MCF 10A (cell line): ENCODE measurements around the gene TDRD12. TPM values are rescaled to one million over a fixed set of nuclear protein-coding genes. Genes with fewer than 3 reads are reported as not detected.

Experiments
- BruUV-seq: library from RNA; stranded (reverse); fragments of 400-500 nt; replicated peaks from 2 replicates; lab custom pipeline; 2021; lab: Mats Ljungman, UMichigan
- CTCF ChIA-PET: fragments of 300-600 bp; sonication (Branson Sonifier 250); formaldehyde crosslinking; extraction: SDS; loops from one replicate; lab custom pipeline; 2021; ENCODE audit warnings: antibody characterized with exemption, inconsistent platforms; lab: Yijun Ruan, JAX
- POLR2A ChIA-PET: fragments of 300-600, 350-650 bp; sonication (Branson Sonifier 250); formaldehyde crosslinking; extraction: SDS; loops from one replicate; lab custom pipeline; 2020; ENCODE audit warnings: antibody characterized with exemption, inconsistent platforms; lab: Yijun Ruan, JAX
- DNase-seq: peaks from one replicate; pipeline ENCODE4 v3.0.0-alpha.2; 2018; ENCODE audit not compliant: unreplicated experiment
- H3K27ac Mint-ChIP-seq: one replicate; pipeline ENCODE4 v1.8.0; 2022; ENCODE audit warnings: mild to moderate bottlenecking, low read depth, mixed read lengths; ENCODE audit not compliant: unreplicated experiment
- H3K27me3 Mint-ChIP-seq: one replicate; pipeline ENCODE4 v1.8.0; 2022; ENCODE audit warnings: mixed read lengths; ENCODE audit not compliant: insufficient read depth, unreplicated experiment
- H3K36me3 Mint-ChIP-seq: one replicate; pipeline ENCODE4 v1.8.0; 2022; ENCODE audit warnings: mild to moderate bottlenecking, moderate library complexity, mixed read lengths; ENCODE audit not compliant: insufficient read depth, unreplicated experiment
- H3K4me1 Mint-ChIP-seq: one replicate; pipeline ENCODE4 v1.8.0; 2022; ENCODE audit warnings: mixed read lengths; ENCODE audit not compliant: insufficient read depth, unreplicated experiment
- H3K4me3 Mint-ChIP-seq: one replicate; pipeline ENCODE4 v1.8.0; 2022; ENCODE audit warnings: mild to moderate bottlenecking, moderate library complexity, mixed read lengths; ENCODE audit not compliant: unreplicated experiment
- H3K9me3 Mint-ChIP-seq: one replicate; pipeline ENCODE4 v1.8.0; 2022; ENCODE audit warnings: mixed read lengths; ENCODE audit not compliant: unreplicated experiment
- intact Hi-C: fragments of 100-400 bp; cut with micrococcal nuclease; formaldehyde crosslinking; loops from 2 replicates; pipeline ENCODE4 v1.14.1; 2022
- total RNA-seq: library from RNA; stranded (reverse); gene quantifications from 2 replicates; pipeline ENCODE4 v1.2.3, GENCODE V29; 2022
- TF ChIP-seq, protein P1 (sequence below): fragments of 200-600 bp; IDR thresholded peaks from one replicate; pipeline ENCODE4 v1.8.0; 2022; ENCODE audit warnings: antibody characterized with exemption, mild to moderate bottlenecking; ENCODE audit not compliant: unreplicated experiment

The TDRD12 gene
- total RNA-seq, 1 experiment from 2014 or later, result 0.14 TPM

GRCh38 chr19:32874605-32875004, 155.0 kb downstream of the TDRD12 start:
- CTCF ChIA-PET, result no interaction called here
- BruUV-seq, result no TSS peak
- POLR2A ChIA-PET, result no interaction called here
- intact Hi-C loops, result no loop called here
- no peaks in the 10 kb centered on the region for H3K27me3 Mint-ChIP-seq
- H3K27ac Mint-ChIP-seq, result no peak overlapping the region
- no peaks in the 10 kb centered on the region for H3K36me3 Mint-ChIP-seq
- DNase-seq, result no peak
- TF ChIP-seq, protein P1, sequence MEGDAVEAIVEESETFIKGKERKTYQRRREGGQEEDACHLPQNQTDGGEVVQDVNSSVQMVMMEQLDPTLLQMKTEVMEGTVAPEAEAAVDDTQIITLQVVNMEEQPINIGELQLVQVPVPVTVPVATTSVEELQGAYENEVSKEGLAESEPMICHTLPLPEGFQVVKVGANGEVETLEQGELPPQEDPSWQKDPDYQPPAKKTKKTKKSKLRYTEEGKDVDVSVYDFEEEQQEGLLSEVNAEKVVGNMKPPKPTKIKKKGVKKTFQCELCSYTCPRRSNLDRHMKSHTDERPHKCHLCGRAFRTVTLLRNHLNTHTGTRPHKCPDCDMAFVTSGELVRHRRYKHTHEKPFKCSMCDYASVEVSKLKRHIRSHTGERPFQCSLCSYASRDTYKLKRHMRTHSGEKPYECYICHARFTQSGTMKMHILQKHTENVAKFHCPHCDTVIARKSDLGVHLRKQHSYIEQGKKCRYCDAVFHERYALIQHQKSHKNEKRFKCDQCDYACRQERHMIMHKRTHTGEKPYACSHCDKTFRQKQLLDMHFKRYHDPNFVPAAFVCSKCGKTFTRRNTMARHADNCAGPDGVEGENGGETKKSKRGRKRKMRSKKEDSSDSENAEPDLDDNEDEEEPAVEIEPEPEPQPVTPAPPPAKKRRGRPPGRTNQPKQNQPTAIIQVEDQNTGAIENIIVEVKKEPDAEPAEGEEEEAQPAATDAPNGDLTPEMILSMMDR, result no peak
- no peak overlapping the region for H3K4me3 Mint-ChIP-seq
- H3K9me3 Mint-ChIP-seq, result no peaks in the 10 kb centered on the region
- no peaks in the 10 kb centered on the region for H3K4me1 Mint-ChIP-seq

- BruUV-seq, result no TSS peak
- CTCF ChIA-PET, result interaction anchor here (0.7 to 0.9 kb wide), 2 partner anchors 20 to 291 kb away, joined by 3 read pairs; no protein-coding TSS in a partner anchor
Observed at GRCh38 chr19:32875428-32875827, 155.9 kb downstream of the TDRD12 start.

DNA sequence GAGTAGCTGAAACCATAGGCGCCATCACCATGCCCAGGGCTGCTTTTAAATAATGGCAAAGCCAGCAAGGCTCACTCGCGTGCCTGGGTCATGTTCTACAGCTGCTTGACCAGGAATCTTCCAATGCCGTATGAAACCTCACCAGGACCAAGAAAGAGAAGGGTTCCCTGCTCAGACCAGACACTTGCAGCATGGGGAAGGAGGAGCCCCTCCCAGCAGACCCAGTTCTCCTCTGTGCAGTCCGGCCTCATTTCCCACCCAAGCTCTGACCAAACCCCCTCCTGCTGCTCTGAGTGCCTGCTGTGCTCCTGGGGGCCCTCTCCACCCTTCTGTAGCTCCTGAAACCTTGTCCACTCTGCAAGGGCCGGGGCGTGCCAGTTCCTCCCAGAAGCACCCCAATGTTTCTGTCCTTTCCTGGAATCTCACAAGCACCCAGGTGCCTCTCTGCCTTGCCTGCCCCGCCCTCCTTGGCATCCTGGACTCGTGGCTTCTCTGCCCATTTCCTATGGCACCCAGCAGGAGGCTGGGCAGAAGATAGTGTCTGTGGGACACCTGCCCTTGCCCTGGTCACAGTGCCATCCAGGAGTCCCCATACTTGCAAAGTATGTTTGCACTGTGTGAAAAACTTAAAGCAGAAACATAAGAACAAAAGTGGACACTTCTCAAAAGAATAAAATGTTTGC, 156.8 kb downstream of the TDRD12 start:
- Mint-ChIP-seq H3K36me3 (no peaks in the 10 kb centered on the region), H3K27ac (no peak overlapping the region), H3K4me3 (no peak overlapping the region), H3K27me3 (no peaks in the 10 kb centered on the region), H3K9me3 (no peaks in the 10 kb centered on the region), H3K4me1 (no peaks in the 10 kb centered on the region)
- ChIA-PET POLR2A (no interaction called here), CTCF (interaction anchor here (0.9 kb wide), 1 partner anchor 21 kb away, joined by 3 read pairs; no protein-coding TSS in a partner anchor)
- DNase-seq, result no peak
- no TSS peak for BruUV-seq
- TF ChIP-seq, protein P1, result no peak
- intact Hi-C loops, result no loop called here

More at GRCh38 chr19:32875428-32875827, 155.9 kb downstream of the TDRD12 start:
- H3K4me1 Mint-ChIP-seq, result no peaks in the 10 kb centered on the region
- no peaks in the 10 kb centered on the region for H3K9me3 Mint-ChIP-seq
- H3K4me3 Mint-ChIP-seq, result no peak overlapping the region
- TF ChIP-seq, protein P1, result no peak
- H3K27me3 Mint-ChIP-seq, result no peaks in the 10 kb centered on the region
- POLR2A ChIA-PET, result no interaction called here
- intact Hi-C loops, result no loop called here
- no peak overlapping the region for H3K27ac Mint-ChIP-seq
- H3K36me3 Mint-ChIP-seq, result no peaks in the 10 kb centered on the region
- DNase-seq, result no peak

GRCh38 chr19:32876919-32877285, 157.3 kb downstream of the TDRD12 start:
- DNase-seq, result no peak
- TF ChIP-seq, protein P1, result no peak
- intact Hi-C loops, result no loop called here

More at GRCh38 chr19:32876919-32877285, 157.3 kb downstream of the TDRD12 start:
- Mint-ChIP-seq H3K4me3 (no peak overlapping the region), H3K27me3 (no peaks in the 10 kb centered on the region), H3K27ac (no peak overlapping the region), H3K4me1 (no peaks in the 10 kb centered on the region), H3K9me3 (no peaks in the 10 kb centered on the region), H3K36me3 (no peaks in the 10 kb centered on the region)
- ChIA-PET CTCF (no interaction called here), POLR2A (no interaction called here)
- BruUV-seq, result no TSS peak

Other genes starting within 250 kb of the TDRD12 start
- 261 and 290 TPM in 2 replicates for gene PDCD5, start 138.6 kb upstream of the TDRD12 start, total RNA-seq
- 28.4 and 30.1 TPM in 2 replicates for gene ANKRD27, start 44.6 kb upstream of the TDRD12 start, total RNA-seq
- gene RGS9BP, start 43.9 kb upstream of the TDRD12 start, total RNA-seq, result 0.16 and 0.69 TPM in 2 replicates
- 29.4 and 33.4 TPM in 2 replicates for gene NUDT19, start 27.9 kb upstream of the TDRD12 start, total RNA-seq
- not detected in 2 replicates for gene SLC7A9, start 150.0 kb downstream of the TDRD12 start, total RNA-seq